H9 (cell line): Measurements from ENCODE around the gene CLIC1. TPM values are rescaled to one million over a fixed set of nuclear protein-coding genes. Genes with fewer than 3 reads are reported as not detected.

Experiments used
- DNase-seq: peaks from one replicate; pipeline ENCODE4 v3.0.0-alpha.2; 2017
- H2AFZ ChIP-seq: one replicate; pipeline ENCODE4 v1.6.1; 2013; ENCODE audit warnings: mild to moderate bottlenecking, low read length, control low read depth, moderate library complexity
- H2AK5ac ChIP-seq: 2 replicates; pipeline ENCODE4 v1.6.1; 2013; ENCODE audit warnings: low read length, control low read depth, mixed read lengths; ENCODE audit not compliant: insufficient read length
- H2BK120ac ChIP-seq: one replicate; pipeline ENCODE4 v1.6.1; 2013; ENCODE audit warnings: low read depth, mild to moderate bottlenecking, low read length, control low read depth, inconsistent platforms; ENCODE audit not compliant: poor library complexity, severe bottlenecking
- H2BK12ac ChIP-seq: 2 replicates; pipeline ENCODE4 v1.6.1; 2013; ENCODE audit warnings: low read length, control low read depth, mixed read lengths, low read depth; ENCODE audit not compliant: insufficient read length
- H2BK15ac ChIP-seq: 2 replicates; pipeline ENCODE4 v1.6.1; 2013; ENCODE audit warnings: low read depth, low read length, control low read depth
- H2BK20ac ChIP-seq: one replicate; pipeline ENCODE4 v1.6.1; 2013; ENCODE audit warnings: low read depth, mild to moderate bottlenecking, low read length, control low read depth, inconsistent platforms; ENCODE audit not compliant: poor library complexity, severe bottlenecking
- H2BK5ac ChIP-seq: 2 replicates; pipeline ENCODE4 v1.6.1; 2013; ENCODE audit warnings: low read length, control low read depth, mixed read lengths; ENCODE audit not compliant: insufficient read length
- H3K14ac ChIP-seq: 2 replicates; pipeline ENCODE4 v1.6.1; 2013; ENCODE audit warnings: low read length, control low read depth; ENCODE audit not compliant: insufficient read depth
- H3K18ac ChIP-seq: 2 replicates; pipeline ENCODE4 v1.6.1; 2013; ENCODE audit warnings: low read depth, mild to moderate bottlenecking, mixed read lengths, low read length, control low read depth; ENCODE audit not compliant: insufficient read length
- H3K23ac ChIP-seq: 2 replicates; pipeline ENCODE4 v1.6.1; 2013; ENCODE audit warnings: low read length, control low read depth, mixed read lengths, low read depth; ENCODE audit not compliant: insufficient read length
- H3K23me2 ChIP-seq: 2 replicates; pipeline ENCODE4 v1.6.1; 2013; ENCODE audit warnings: low read depth, mild to moderate bottlenecking, mixed read lengths, low read length, control low read depth; ENCODE audit not compliant: insufficient read length, poor library complexity, severe bottlenecking
- H3K27ac ChIP-seq: 2 replicates; pipeline ENCODE4 v1.5.1; 2013; ENCODE audit warnings: low read length, control low read depth, mixed read lengths, low read depth; ENCODE audit not compliant: insufficient read length
- H3K27me3 ChIP-seq: 2 replicates; pipeline ENCODE4 v1.6.1; 2013; ENCODE audit warnings: low read length, control low read depth, inconsistent platforms; ENCODE audit not compliant: insufficient read depth
- H3K4ac ChIP-seq: 2 replicates; pipeline ENCODE4 v1.6.1; 2013; ENCODE audit warnings: low read depth, mild to moderate bottlenecking, control low read depth, inconsistent platforms, low read length, moderate library complexity
- H3K4me1 ChIP-seq: 2 replicates; pipeline ENCODE4 v1.6.1; 2013; ENCODE audit warnings: low read length, control low read depth, inconsistent platforms; ENCODE audit not compliant: insufficient read depth
- H3K4me2 ChIP-seq: 2 replicates; pipeline ENCODE4 v1.6.1; 2013; ENCODE audit warnings: low read length, control low read depth, mixed read lengths; ENCODE audit not compliant: insufficient read length, insufficient read depth
- H3K56ac ChIP-seq: 2 replicates; pipeline ENCODE4 v1.6.1; 2013; ENCODE audit warnings: low read depth, mild to moderate bottlenecking, mixed read lengths, low read length, control low read depth; ENCODE audit not compliant: insufficient read length
- H3K79me1 ChIP-seq: 2 replicates; pipeline ENCODE4 v1.6.1; 2013; ENCODE audit warnings: low read depth, mild to moderate bottlenecking, moderate library complexity, low read length, control low read depth, inconsistent platforms; ENCODE audit not compliant: insufficient read depth, poor library complexity, severe bottlenecking
- H3K79me2 ChIP-seq: 2 replicates; pipeline ENCODE4 v1.6.1; 2013; ENCODE audit warnings: low read length, control low read depth, inconsistent platforms; ENCODE audit not compliant: insufficient read depth
- H3K9ac ChIP-seq: 2 replicates; pipeline ENCODE4 v1.6.1; 2013; ENCODE audit warnings: low read length, control low read depth, mixed read lengths; ENCODE audit not compliant: insufficient read length; ENCODE audit errors: extremely low read depth
- H3K9me3 ChIP-seq: one replicate; pipeline ENCODE4 v1.6.1; 2013; ENCODE audit warnings: low read depth, low read length, inconsistent platforms; ENCODE audit not compliant: control insufficient read depth
- H3T11ph ChIP-seq: one replicate; pipeline ENCODE4 v1.6.1; 2013; ENCODE audit warnings: mild to moderate bottlenecking, low read length, control low read depth, inconsistent platforms
- H4K20me1 ChIP-seq: one replicate; pipeline ENCODE4 v1.6.1; 2013; ENCODE audit not compliant: control insufficient read depth, insufficient read length, insufficient read depth
- H4K5ac ChIP-seq: 2 replicates; pipeline ENCODE4 v1.6.1; 2013; ENCODE audit warnings: low read depth, mild to moderate bottlenecking, mixed read lengths, low read length, control low read depth; ENCODE audit not compliant: insufficient read length
- H4K8ac ChIP-seq: replicated peaks from 2 replicates; pipeline ENCODE4 v1.6.1; 2013; ENCODE audit warnings: low read length, control low read depth, mixed read lengths, low read depth; ENCODE audit not compliant: insufficient read length
- H4K91ac ChIP-seq: 2 replicates; pipeline ENCODE4 v1.6.1; 2013; ENCODE audit warnings: low read depth, mild to moderate bottlenecking, moderate library complexity, mixed read lengths, low read length, control low read depth; ENCODE audit not compliant: insufficient read length
- H3K27ac Mint-ChIP-seq, 3 experiments: 2 replicates in 2 of 3; 3 replicates in 1 of 3; pipeline ENCODE4 v1.8.0; 2020 to 2021; ENCODE audit warnings: mixed read lengths in 3 of 3, mild to moderate bottlenecking in 1 of 3, moderate library complexity in 1 of 3
- H3K27me3 Mint-ChIP-seq: 2 replicates; pipeline ENCODE4 v1.8.0; 2021; ENCODE audit warnings: low read depth, mild to moderate bottlenecking, moderate library complexity, mixed read lengths
- H3K36me3 Mint-ChIP-seq, 3 experiments: 2 replicates in 2 of 3; 3 replicates in 1 of 3; pipeline ENCODE4 v1.8.0; 2020 to 2021; ENCODE audit warnings: low read depth in 3 of 3, mixed read lengths in 3 of 3; ENCODE audit not compliant: insufficient read depth in 1 of 3
- H3K4me1 Mint-ChIP-seq, 2 experiments: 2 replicates each; pipeline ENCODE4 v1.8.0; 2020; ENCODE audit warnings: mixed read lengths in 2 of 2
- H3K4me3 Mint-ChIP-seq, 2 experiments: 2 replicates in 1 of 2; 3 replicates in 1 of 2; pipeline ENCODE4 v1.8.0; 2020 to 2021; ENCODE audit warnings: mild to moderate bottlenecking in 2 of 2, mixed read lengths in 2 of 2, moderate library complexity in 1 of 2
- H3K9me3 Mint-ChIP-seq, 2 experiments: 2 replicates in 1 of 2; 3 replicates in 1 of 2; pipeline ENCODE4 v1.8.0; 2020; ENCODE audit warnings: mild to moderate bottlenecking in 2 of 2, mixed read lengths in 2 of 2, moderate library complexity in 1 of 2
- WGBS: extraction: QIAGEN DNeasy Blood & Tissue Kit; methylation state at CpG from one replicate; pipeline ENCODE4 v1.1.7; 2013; ENCODE audit warnings: missing lambda C conversion rate, low lambda C conversion rate, mixed read lengths; ENCODE audit not compliant: insufficient read length; ENCODE audit errors: extremely low coverage; 5-methylcytosine and 5-hydroxymethylcytosine counted together
- total RNA-seq: library from RNA; stranded (reverse); gene quantifications from 2 replicates; pipeline ENCODE4 v1.2.1, GENCODE V29; 2021
- TF ChIP-seq, protein P1 (sequence below): fragments of 200-600 bp; sonication (generic); conservative IDR thresholded peaks from 3 replicates; pipeline ENCODE4 v1.8.0; 2021; ENCODE audit warnings: antibody characterized with exemption, mild to moderate bottlenecking

The CLIC1 gene
- total RNA-seq, 1 experiment from 2014 or later: 265 TPM

DNA sequence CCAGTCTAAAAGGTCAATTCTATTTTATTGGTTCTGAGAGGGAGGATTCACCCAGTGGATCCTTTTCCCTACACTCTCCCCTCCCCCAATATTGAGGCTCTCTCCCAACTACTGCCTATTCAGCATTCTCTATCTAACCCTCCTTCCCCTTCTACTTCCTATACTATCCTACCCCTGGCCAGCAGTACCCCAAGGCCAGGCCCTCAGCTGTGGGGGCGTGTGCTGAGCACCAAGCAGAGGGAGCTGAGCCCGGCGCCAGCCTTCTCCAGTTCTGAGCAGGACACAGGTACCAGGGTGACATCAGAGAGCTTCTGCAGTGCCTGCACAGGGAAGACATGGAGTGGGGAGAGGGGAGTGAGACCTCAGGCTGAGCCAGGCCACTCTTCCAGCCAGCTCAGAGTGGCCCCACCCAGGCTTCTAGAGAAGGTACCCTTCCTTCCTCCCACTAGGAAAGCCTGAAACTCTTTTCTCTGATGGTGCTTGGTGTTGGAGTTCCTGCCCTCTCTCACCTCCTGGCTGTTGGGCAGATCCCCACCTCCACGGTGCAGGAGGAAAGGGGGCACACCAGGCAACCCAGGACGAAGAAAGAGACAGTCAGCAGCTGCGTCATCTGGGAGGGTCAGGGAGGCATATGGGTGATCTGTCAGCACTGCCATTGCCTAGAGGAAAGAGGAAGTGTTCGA lies 9.2 kb downstream of the CLIC1 start:
- Histone ChIP-seq H3K79me2 (no peaks in the 10 kb centered on the region), H2BK12ac (no peak overlapping the region), H4K91ac (no peak overlapping the region), H2BK20ac (no peak overlapping the region), H2AFZ (no peak overlapping the region), H2BK5ac (no peak overlapping the region), H3K27ac (no peak overlapping the region), H2BK15ac (no peak overlapping the region), H3K18ac (no peak overlapping the region), H3K23me2 (peaks cover 9% of the 10 kb centered on the region), H3K9ac (no peak overlapping the region), H3K23ac (no peak overlapping the region), H2AK5ac (no peak overlapping the region), H3K79me1 (no peaks in the 10 kb centered on the region), H3K4ac (no peak overlapping the region), H4K20me1 (no peaks in the 10 kb centered on the region), H3K4me1 (no peaks in the 10 kb centered on the region), H3K56ac (no peak overlapping the region), H3K9me3 (no peaks in the 10 kb centered on the region), H3K4me2 (no peak overlapping the region), H2BK120ac (no peak overlapping the region), H3T11ph (no peak overlapping the region), H4K8ac (no peak overlapping the region), H3K14ac (no peak overlapping the region), H4K5ac (no peak overlapping the region), H3K27me3 (no peaks in the 10 kb centered on the region)
- Mint-ChIP-seq H3K27ac (no peak overlapping the region), H3K4me3 (peak overlapping the region in 1 of 2 experiments; percentile 55; a peak in 1 of 5 replicates), H3K4me1 (peaks cover 15 to 20% of the 10 kb centered on the region in 2 experiments), H3K9me3 (no peaks in the 10 kb centered on the region; a peak in 2 of 5 replicates), H3K36me3 (peaks cover 23 to 56% (median 49%) of the 10 kb centered on the region in 3 experiments), H3K27me3 (no peaks in the 10 kb centered on the region)
- TF ChIP-seq, protein P1, sequence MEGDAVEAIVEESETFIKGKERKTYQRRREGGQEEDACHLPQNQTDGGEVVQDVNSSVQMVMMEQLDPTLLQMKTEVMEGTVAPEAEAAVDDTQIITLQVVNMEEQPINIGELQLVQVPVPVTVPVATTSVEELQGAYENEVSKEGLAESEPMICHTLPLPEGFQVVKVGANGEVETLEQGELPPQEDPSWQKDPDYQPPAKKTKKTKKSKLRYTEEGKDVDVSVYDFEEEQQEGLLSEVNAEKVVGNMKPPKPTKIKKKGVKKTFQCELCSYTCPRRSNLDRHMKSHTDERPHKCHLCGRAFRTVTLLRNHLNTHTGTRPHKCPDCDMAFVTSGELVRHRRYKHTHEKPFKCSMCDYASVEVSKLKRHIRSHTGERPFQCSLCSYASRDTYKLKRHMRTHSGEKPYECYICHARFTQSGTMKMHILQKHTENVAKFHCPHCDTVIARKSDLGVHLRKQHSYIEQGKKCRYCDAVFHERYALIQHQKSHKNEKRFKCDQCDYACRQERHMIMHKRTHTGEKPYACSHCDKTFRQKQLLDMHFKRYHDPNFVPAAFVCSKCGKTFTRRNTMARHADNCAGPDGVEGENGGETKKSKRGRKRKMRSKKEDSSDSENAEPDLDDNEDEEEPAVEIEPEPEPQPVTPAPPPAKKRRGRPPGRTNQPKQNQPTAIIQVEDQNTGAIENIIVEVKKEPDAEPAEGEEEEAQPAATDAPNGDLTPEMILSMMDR: no peak
- no peak for DNase-seq
- WGBS: no CpG with 5 or more reads among the region's 7 CpGs
